ENCODE results near the gene MAD1L1.
"Not testable (repeated sequence)": the region's sequence is repeated elsewhere in the genome, so short reads cannot be mapped to it uniquely, and the experiment has no call there.

The MAD1L1 gene

GRCh38 chr7:2006921-2007381, 225.8 kb downstream of the MAD1L1 start:
- no peak for DNase-seq

GRCh38 chr7:2006231-2006771, 226.4 kb downstream of the MAD1L1 start:
- no peak for DNase-seq

GRCh38 chr7:2005786-2006185, 227.0 kb downstream of the MAD1L1 start:
- no peak for DNase-seq

GRCh38 chr7:2004841-2005725, 227.7 kb downstream of the MAD1L1 start:
- no peak for DNase-seq

GRCh38 chr7:2003931-2004812, 228.6 kb downstream of the MAD1L1 start:
- DNase-seq: no peak

GRCh38 chr7:2003451-2003930, 229.3 kb downstream of the MAD1L1 start:
- no peak for DNase-seq

GRCh38 chr7:2002561-2003450, 229.9 kb downstream of the MAD1L1 start:
- no peak for DNase-seq

GRCh38 chr7:2001601-2002442, 230.9 kb downstream of the MAD1L1 start:
- no peak for DNase-seq

GRCh38 chr7:2000746-2001321, 231.9 kb downstream of the MAD1L1 start:
- DNase-seq: no peak

- DNase-seq: no peak
Measured at GRCh38 chr7:2000153-2000687, 232.5 kb downstream of the MAD1L1 start.

GRCh38 chr7:1999278-1999984, 233.3 kb downstream of the MAD1L1 start:
- DNase-seq: no peak

- DNase-seq: no peak
Measured at GRCh38 chr7:1998146-1998545, 234.6 kb downstream of the MAD1L1 start.

GRCh38 chr7:1997537-1998076, 235.1 kb downstream of the MAD1L1 start:
- DNase-seq: no peak

- no peak for DNase-seq
Measured at GRCh38 chr7:1996816-1997215, 235.9 kb downstream of the MAD1L1 start.

- not testable (repeated sequence) for DNase-seq
Measured at GRCh38 chr7:1995911-1996420, 236.8 kb downstream of the MAD1L1 start.

- no peak for DNase-seq
Measured at GRCh38 chr7:1995426-1995825, 237.3 kb downstream of the MAD1L1 start.

- no peak for DNase-seq
Measured at GRCh38 chr7:1994931-1995330, 237.8 kb downstream of the MAD1L1 start.
